ENCODE measurements around the gene WWC2.

GRCh38 chr4:183300655-183301054, 201.6 kb downstream of the WWC2 start:
- TF ChIP-seq CTCF (IDR thresholded peaks at IDR 0.05; ENCODE audit: extremely low read depth in 1 of 2, insufficient read depth in 1 of 2, low read depth in 1 of 2, low read length in 2 of 2) (no peak), POLR2A (IDR thresholded peaks at IDR 0.05; ENCODE audit: low read depth, low read length) (no peak), EZH2 (IDR thresholded peaks at IDR 0.05; ENCODE audit: borderline replicate concordance, low read depth, low read length, severe bottlenecking) (no peak), JUN (IDR thresholded peaks at IDR 0.05; ENCODE audit: borderline replicate concordance, insufficient read depth, insufficient read length, low read depth) (no peak), MYC (IDR thresholded peaks at IDR 0.05; ENCODE audit: low read depth, low read length) (no peak)

Data from endothelial cell of umbilical vein (primary cell).